GM19099 (cell line): Measurements from ENCODE around the gene PKN1.

Experiments
- POLR2A ChIP-seq: IDR thresholded peaks from 3 replicates; pipeline ENCODE4 v1.6.1; 2011; ENCODE audit warnings: low read depth; ENCODE audit not compliant: insufficient read length; ENCODE audit errors: extremely low read depth

The PKN1 gene

GRCh38 chr19:14470031-14470876 is 37.1 kb downstream of the PKN1 start:
- no peak for TF ChIP-seq POLR2A

DNA sequence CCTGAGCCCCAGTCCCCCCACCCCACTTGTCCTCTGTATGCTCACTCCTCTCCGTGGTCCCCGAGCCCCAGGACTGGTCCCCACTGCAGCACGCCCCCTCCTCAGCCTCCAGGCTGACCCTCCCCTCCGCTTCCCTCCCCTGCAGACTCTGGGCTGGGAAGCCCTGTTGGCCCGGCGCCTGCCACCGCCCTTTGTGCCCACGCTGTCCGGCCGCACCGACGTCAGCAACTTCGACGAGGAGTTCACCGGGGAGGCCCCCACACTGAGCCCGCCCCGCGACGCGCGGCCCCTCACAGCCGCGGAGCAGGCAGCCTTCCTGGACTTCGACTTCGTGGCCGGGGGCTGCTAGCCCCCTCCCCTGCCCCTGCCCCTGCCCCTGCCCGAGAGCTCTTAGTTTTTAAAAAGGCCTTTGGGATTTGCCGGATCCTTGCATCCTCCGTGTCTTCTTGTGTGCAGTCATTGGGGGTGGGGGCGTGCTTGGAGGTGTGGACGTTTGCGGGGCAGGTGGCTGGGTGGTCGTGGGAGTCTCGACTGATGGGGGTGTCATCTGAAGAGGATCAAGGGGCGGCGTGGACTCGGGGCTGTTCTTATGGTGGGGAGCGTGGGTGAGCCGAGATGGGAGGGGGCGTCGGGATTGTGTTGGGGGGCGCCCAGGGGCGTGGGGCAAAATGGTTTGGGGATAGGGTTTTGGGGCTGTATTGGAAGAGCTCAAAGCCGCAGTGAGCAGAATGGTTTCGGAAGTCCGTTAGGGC is 38.5 kb downstream of the PKN1 start:
- no peak for TF ChIP-seq POLR2A

DNA sequence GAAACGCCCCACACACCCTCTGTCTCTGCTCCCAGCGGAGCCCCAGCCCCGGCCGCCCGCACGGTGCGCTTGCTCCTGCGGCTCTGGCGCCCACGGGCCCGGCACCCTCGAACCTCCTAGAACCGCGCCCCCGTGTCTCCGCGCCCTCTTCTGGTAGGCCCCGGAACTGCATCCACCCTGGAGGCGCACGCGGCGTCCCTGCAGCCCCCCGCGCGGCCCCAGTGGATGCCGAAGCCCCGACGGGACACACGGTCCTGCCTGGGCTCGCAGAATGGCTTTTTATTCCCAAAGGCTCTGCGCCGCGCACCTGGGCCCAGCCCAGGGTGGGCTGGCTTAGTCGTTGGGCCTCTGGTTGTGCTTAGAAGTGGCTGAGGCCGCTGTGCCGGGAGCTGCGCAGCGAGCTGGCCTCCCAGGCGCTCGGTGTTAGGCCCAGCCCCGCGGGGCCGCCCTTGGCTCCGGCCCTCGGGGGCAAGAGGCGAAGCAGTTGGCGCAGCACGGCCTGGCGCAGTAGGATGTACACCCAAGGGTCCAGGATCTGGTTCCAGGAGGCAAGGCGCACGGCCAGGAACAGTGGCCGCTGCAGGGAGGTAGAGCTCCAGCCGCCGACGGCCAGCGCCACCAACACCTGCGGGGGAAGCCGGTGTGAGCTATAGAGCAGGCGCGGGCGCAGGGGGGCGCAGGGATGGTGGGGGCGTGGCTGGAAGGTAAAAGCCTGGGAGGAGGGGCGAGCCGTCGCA is 39.3 kb downstream of the PKN1 start:
- TF ChIP-seq POLR2A, result no peak

- TF ChIP-seq POLR2A, result no peak
Observed at GRCh38 chr19:14473073-14473977, 40.2 kb downstream of the PKN1 start.

- TF ChIP-seq POLR2A, result no peak
Observed at GRCh38 chr19:14473978-14474578, 41.0 kb downstream of the PKN1 start.

DNA sequence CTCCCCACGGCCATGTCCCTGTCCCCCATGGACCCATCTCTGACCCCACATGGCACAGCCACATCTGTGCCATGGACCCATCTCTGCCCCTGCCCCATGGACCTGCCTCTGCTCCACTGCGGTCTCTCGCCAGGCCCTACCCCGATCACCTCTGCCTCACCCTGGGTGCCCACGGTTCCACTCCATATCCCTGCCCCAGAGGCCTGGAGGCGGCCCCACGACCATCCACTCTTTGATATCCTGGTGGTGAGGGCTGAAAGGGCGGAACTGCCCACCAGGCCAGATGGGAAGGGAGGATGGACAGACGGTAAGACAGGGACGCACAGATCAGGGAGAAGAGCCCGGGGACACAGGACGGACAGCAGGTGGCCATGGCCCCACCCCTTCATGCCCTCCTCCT is 41.7 kb downstream of the PKN1 start:
- TF ChIP-seq POLR2A, result no peak

DNA sequence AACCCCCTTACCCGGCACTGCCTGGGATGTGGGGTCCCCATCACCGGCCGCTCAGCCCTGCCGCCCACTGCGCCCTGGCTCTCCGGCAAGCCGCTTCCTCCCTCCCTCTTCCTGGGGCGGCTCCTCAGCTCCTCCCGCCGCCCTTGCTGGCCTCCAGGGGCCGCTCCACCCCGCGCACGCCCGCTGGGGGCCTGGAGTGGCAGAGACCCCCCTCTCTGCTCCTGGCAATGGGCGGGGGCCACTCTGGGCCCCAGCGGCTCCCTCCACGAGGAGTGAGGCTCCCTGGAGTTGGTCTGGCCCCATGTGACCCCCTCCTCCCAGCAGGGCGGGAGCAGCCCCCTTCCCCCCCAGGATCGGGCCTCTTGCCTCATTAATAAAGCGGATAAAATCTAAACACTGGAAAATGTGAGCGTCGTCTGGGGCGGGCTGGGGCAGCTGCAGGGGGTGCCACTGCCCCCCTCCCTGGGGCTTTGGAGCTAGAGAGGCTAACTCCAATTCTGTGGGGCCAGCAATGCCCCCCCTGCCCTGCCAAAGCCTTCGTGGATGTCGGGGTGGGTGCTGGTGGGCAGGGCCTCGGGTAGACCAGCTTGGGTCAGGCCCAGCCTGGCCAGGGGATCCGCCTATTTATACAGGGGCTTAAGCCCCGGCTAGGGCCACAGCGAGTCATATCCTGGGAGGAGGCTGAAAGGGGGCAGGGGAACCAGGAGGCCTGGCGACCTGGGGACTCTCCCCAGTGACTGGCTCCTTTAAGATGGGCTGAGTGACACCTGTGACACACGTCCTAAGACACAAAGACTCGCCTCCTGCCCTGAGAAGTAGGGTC is 42.4 kb downstream of the PKN1 start, which contains the start of gene PTGER1:
PTGER1 (minus strand) TSS at position 104 of the 823 bp plus-strand sequence. CDS start 1,034 bp downstream, outside the sequence.
- no peak for TF ChIP-seq POLR2A

DNA sequence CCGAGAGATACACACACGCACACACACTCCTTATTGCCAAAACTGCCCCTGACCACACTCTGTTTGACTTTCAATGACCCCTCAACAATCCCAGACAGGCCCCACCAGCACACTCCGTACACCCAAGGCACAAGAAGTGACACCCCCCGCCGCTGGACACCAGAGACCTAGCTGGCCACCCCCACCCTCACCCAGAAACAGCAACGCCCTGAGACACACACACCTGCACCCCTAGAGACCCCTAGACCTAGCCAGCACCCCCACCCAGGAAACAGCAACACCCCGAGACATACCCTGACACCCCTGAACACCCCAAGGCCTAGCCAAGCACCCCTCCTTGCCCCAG is 43.2 kb downstream of the PKN1 start:
- no peak for TF ChIP-seq POLR2A

GRCh38 chr19:14476673-14477401 is 43.7 kb downstream of the PKN1 start:
- TF ChIP-seq POLR2A, result no peak

GRCh38 chr19:14477418-14478112 is 44.5 kb downstream of the PKN1 start:
- no peak for TF ChIP-seq POLR2A

- no peak for TF ChIP-seq POLR2A
Observed at GRCh38 chr19:14478113-14478545, 45.0 kb downstream of the PKN1 start.

GRCh38 chr19:14479309-14479974 is 46.3 kb downstream of the PKN1 start:
- TF ChIP-seq POLR2A, result no peak
